COLO668 (cell line): ENCODE data around the gene MPPE1.
"Not testable (repeated sequence)": the region's sequence is repeated elsewhere in the genome, so short reads cannot be mapped to it uniquely, and the experiment has no call there.

Experiments
- DNase-seq: peaks from one replicate; lab custom pipeline; 2025; ENCODE audit not compliant: unreplicated experiment; lab: John Stamatoyannopoulos, UW

Gene MPPE1

GRCh38 chr18:11859282-11859830 is 48.8 kb downstream of the MPPE1 start:
- no peak for DNase-seq

- DNase-seq = peak; percentile 53
Observed at GRCh38 chr18:11857177-11857887, 50.8 kb downstream of the MPPE1 start.

- DNase-seq = not testable (repeated sequence)
Observed at GRCh38 chr18:11854554-11854953, 53.6 kb downstream of the MPPE1 start.

GRCh38 chr18:11851806-11852337 is 56.2 kb downstream of the MPPE1 start:
- DNase-seq = peak; percentile 55

GRCh38 chr18:11851146-11851805 is 56.8 kb downstream of the MPPE1 start, which contains the start of gene CHMP1B:
CHMP1B (plus strand) TSS chr18:11851413; CDS start chr18:11851512, 99 bp downstream.
- DNase-seq = peak; percentile 99

GRCh38 chr18:11850821-11851145 is 57.3 kb downstream of the MPPE1 start:
- DNase-seq = no peak

GRCh38 chr18:11849841-11850634 is 58.1 kb downstream of the MPPE1 start:
- peak; percentile 62 for DNase-seq

GRCh38 chr18:11849279-11849678 is 58.8 kb downstream of the MPPE1 start:
- no peak for DNase-seq

GRCh38 chr18:11847811-11848210 is 60.3 kb downstream of the MPPE1 start:
- no peak for DNase-seq

GRCh38 chr18:11845654-11846053 is 62.5 kb downstream of the MPPE1 start:
- no peak for DNase-seq

- no peak for DNase-seq
Observed at GRCh38 chr18:11844436-11844835, 63.7 kb downstream of the MPPE1 start.

- DNase-seq = no peak
Observed at GRCh38 chr18:11842562-11842961, 65.6 kb downstream of the MPPE1 start.

GRCh38 chr18:11840493-11840892 is 67.6 kb downstream of the MPPE1 start:
- no peak for DNase-seq

- DNase-seq = no peak
Observed at GRCh38 chr18:11839556-11839955, 68.6 kb downstream of the MPPE1 start.

GRCh38 chr18:11834772-11835171 is 73.3 kb downstream of the MPPE1 start:
- DNase-seq = no peak
